Measurements from ENCODE around the gene PCAT6.

PCAT6 gene

GRCh38 chr1:202852163-202852904 is 41.6 kb downstream of the PCAT6 start:
- DNase-seq, result no peak

DNA sequence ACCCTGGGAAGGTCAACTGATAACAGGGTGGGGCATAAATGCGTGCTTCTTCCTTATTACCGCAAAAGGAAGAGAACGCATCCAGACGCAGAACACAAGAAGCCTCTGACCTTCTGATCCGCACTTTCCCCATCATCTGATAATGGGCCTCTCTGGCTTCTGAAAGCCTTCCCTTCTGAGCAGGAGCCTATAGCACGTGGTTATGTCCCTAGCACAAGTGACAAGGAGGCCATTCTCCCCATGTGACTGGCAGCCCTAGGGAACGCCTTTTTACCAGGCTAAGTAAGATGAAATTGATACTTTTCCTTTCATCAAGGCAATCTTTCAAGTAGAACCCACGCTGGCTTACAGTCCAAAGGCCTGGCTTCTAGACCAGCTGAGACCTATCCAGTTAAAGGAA is 44.0 kb downstream of the PCAT6 start:
- DNase-seq, result no peak

- no peak for DNase-seq
These were observed 45.3 kb downstream of the PCAT6 start for GRCh38 chr1:202856014-202856413.

DNA sequence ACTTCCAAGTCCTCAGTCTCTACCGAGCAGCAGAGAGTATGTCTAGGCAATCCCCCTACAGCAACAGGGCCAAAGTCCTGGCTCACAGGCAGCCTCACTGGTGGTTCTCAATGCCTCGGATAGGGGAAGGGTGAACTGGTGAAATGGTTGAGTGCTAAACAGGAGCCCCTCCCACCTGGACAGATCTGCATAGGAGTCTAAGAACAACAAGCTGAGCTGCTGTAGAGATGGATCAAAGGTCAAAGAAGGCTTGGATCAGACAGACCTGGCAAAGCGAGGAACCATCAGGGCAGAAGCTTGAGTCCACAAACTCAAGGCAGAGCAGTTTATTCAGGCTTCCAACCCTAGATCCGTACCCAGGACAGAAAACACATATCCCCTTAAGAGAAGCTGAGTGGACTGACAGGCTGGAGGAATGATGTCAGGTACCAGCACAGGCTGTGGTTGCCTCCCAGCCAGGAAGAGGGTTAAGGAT is 46.4 kb downstream of the PCAT6 start:
- no peak for DNase-seq

DNA sequence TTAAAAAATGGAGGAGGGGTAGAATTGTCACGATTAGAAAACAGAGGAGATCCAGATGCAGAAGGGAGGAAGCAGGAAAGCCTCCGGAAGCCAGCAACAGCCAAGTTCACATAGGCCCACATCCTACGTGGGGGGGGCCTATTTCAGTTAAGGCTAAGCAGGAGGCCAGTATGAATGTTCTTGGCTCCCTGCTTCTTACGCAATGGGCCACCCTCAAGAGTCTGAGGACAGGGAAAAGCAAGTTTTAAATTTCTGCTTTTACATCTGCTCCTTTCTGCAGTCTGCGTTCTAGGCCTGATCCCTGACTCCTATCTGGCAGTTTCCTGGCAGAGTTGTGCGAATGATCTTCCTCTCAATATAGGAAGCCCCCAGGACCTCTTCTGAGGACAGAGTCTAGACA is 47.6 kb downstream of the PCAT6 start:
- no peak for DNase-seq

DNA sequence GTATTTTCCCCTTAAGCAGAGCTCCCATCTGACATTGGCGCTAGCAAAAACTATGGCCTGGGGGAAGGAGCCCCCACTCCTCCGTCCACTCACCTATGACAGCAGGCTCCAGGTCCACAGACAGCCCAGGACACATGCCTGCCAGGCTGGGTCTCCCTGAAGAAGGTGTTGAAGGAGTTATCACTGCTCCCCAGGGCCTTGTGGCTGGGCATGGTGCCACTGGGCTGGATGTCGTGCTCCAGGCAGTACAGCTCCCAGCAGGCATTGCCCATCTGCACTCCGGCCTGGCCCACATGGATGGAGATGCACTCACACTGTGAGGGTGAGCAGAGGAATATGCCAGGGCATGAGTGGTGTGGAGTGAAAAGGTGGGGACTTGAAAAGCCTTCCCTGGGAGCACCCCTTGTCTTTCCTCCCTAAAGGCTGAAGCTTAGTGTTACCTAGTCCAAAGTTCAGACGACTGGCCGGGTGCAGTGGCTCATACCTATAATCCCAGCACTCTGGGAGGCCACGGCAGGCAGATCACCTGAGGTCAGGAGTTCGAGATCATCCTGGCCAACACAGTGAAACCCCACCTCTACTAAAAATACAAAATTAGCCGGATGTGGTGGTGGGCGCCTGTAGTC is 48.1 kb downstream of the PCAT6 start:
- no peak for DNase-seq

- DNase-seq, result peak; percentile 21
These were observed 50.1 kb downstream of the PCAT6 start for GRCh38 chr1:202860744-202861419.

Data from NCI-H1694 treated with DMSO at 0.1 percent for 48 hours (cell line).